BE2C (cell line): ENCODE measurements around the gene MEIS3.
A peak's percentile ranks its signal among the peaks of the same experiment; 100 is the strongest.

Experiments
- DNase-seq: peaks from one replicate; pipeline ENCODE4 v3.0.0-alpha.2; 2020
- H3K27me3 ChIP-seq: fragments of 250-450 bp; sonication (Bioruptor Pico); 2 replicates; pipeline ENCODE4 v1.5.1; 2020; ENCODE audit warnings: mild to moderate bottlenecking
- H3K36me3 ChIP-seq: fragments of 250-450 bp; sonication (Bioruptor Pico); 2 replicates; pipeline ENCODE4 v1.5.1; 2020; ENCODE audit warnings: mild to moderate bottlenecking
- H3K4me1 ChIP-seq: fragments of 250-450 bp; sonication (Bioruptor Pico); 2 replicates; pipeline ENCODE4 v1.5.1; 2020
- H3K4me3 ChIP-seq: 2 replicates; pipeline ENCODE4 v1.5.1; 2011; ENCODE audit warnings: low read depth, low read length
- H3K9me3 ChIP-seq: fragments of 250-450 bp; sonication (Bioruptor Pico); 2 replicates; pipeline ENCODE4 v1.5.1; 2020
- TF ChIP-seq, protein P1 (sequence below): IDR thresholded peaks from 2 replicates; pipeline ENCODE4 v1.5.1; 2012; ENCODE audit warnings: mild to moderate bottlenecking, low read depth, low read length

MEIS3 gene

DNA sequence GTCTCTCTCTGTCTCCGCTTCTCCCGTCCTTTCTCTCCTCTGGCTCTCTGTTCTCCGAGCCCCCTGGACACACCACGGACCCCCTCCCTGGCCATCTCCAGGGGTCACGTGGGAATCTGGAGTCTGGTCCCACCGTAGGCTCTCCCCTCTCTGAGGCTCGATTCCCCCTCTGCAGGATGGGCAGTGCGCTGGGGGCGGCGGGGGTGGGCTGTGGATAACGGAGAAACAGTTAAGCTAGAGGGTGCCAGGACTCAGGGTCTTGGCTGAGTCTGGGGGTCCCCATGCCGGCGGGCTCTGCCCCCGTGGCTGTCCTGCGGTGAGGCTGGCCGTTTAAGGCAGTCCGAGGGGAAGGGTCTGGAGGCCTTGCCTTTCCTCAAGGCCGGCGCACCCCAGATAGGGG lies 462 bp upstream of the MEIS3 start:
- no peaks in the 10 kb centered on the region for H3K9me3 ChIP-seq
- H3K36me3 ChIP-seq, result no peaks in the 10 kb centered on the region
- peak overlapping the region; percentile 18 for H3K4me3 ChIP-seq
- TF ChIP-seq, protein P1, sequence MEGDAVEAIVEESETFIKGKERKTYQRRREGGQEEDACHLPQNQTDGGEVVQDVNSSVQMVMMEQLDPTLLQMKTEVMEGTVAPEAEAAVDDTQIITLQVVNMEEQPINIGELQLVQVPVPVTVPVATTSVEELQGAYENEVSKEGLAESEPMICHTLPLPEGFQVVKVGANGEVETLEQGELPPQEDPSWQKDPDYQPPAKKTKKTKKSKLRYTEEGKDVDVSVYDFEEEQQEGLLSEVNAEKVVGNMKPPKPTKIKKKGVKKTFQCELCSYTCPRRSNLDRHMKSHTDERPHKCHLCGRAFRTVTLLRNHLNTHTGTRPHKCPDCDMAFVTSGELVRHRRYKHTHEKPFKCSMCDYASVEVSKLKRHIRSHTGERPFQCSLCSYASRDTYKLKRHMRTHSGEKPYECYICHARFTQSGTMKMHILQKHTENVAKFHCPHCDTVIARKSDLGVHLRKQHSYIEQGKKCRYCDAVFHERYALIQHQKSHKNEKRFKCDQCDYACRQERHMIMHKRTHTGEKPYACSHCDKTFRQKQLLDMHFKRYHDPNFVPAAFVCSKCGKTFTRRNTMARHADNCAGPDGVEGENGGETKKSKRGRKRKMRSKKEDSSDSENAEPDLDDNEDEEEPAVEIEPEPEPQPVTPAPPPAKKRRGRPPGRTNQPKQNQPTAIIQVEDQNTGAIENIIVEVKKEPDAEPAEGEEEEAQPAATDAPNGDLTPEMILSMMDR, result no peak
- peaks cover 11% of the 10 kb centered on the region for H3K4me1 ChIP-seq
- H3K27me3 ChIP-seq, result peaks cover 26% of the 10 kb centered on the region
- no peak for DNase-seq

DNA sequence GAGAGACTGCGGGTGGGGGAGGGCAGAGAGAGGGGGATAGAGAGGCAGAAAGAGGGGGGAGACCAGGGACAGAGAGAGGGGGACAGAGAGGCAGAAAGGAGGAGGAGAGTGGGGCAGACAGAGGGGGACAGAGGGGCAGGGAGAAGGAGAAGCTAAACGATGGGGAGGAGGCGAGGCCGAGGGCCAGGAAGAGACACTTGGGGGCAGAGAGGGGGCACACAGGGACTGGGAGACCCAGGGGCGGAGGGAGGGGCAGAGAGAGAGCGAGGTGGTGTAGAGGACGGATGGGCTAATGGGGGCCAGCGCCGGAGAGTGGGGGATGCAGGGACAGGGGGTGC lies 666 bp downstream of the MEIS3 start:
- Histone ChIP-seq H3K27me3 (peaks cover 26% of the 10 kb centered on the region), H3K4me3 (peak overlapping the region; percentile 53)
- DNase-seq, result no peak

DNA sequence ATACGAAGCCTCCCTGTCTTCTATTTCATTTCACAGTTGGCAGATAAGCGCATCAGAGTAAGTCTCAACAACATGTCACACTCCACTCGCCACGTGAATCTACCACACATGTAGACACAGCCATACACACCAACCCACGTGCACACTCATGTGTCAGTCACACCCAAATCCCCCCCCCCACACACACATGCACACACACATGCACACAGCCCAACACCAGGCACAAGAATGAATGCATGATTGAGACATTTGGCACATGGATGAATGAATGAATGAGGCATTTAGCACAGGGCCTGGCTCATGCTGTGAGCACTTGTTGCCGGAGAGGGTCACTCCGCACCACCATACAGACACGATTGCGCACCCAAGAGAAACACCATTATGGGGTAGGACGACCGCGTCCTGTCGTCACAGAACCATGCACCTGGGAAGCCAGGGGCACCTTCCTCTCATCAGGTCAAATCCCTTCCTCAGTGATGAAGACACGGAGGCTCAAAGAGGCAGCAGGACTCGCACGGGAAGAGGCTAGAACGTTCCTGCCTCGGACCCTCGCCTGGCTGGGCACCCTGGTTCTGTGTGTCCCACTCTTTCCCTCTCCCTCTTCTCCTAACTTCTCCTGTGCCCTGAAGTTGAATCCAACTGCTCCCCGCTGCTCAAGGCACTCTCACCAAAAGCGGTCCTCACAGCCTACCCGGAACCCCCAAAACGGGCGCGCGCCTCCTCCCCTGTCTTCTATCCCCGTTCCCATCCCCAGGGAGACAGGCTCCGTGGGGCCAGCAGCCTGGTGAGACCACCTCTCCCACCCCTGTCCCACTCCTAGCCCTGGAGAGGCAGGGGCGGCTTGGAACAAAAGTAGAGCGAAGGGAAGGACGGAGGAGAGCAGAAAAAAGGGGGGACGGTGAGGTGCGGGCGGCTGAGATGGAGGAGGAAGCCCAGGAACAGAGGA lies 1.3 kb downstream of the MEIS3 start:
- TF ChIP-seq, protein P1, result no peak
- Histone ChIP-seq H3K4me1 (peaks cover 11% of the 10 kb centered on the region), H3K36me3 (peaks cover 7% of the 10 kb centered on the region; the same call in 1 of the 2 replicates), H3K9me3 (no peaks in the 10 kb centered on the region), H3K27me3 (peaks cover 26% of the 10 kb centered on the region), H3K4me3 (peak overlapping the region; percentile 53)
- no peak for DNase-seq

More for the DNA sequence above, 666 bp downstream of the MEIS3 start:
- TF ChIP-seq, protein P1, result no peak
- Histone ChIP-seq H3K4me1 (peaks cover 11% of the 10 kb centered on the region), H3K36me3 (peaks cover 7% of the 10 kb centered on the region; the same call in 1 of the 2 replicates), H3K9me3 (no peaks in the 10 kb centered on the region)

DNA sequence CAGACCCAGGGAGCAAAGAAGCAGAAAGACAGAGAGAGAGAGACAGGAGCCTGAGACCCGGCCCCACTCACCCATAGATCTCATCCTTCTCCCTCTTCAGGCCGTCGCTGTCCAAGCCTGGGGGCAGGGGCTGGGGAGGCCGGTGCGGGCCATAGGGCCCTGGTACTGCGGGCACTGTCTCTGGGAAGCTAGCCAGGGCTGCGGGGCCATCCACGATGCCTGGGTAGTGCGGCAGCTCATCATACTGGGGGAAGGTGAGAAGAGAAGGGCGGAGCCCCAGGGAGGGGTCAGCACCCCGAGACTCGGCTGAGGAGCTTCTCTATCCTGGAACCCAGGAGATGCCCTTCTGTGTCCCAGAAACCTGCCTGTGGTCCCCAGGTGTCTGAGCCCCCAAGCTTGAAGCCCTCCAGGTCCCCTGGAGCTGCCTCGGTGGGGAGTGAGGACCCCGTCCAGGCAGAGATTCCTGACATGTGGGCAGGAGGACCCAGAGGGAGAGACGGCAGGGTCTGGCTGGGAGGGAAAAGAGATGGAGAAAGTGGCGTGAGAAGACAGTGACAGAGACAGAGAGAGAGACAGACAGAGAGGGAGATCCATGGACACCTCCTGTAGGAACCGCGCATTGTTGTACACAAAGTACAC lies 2.1 kb downstream of the MEIS3 start:
- TF ChIP-seq, protein P1, result no peak
- Histone ChIP-seq H3K4me1 (peaks cover 8% of the 10 kb centered on the region), H3K36me3 (peaks cover 7% of the 10 kb centered on the region; the same call in 1 of the 2 replicates), H3K9me3 (no peaks in the 10 kb centered on the region), H3K4me3 (peak overlapping the region; percentile 53), H3K27me3 (peaks cover 23% of the 10 kb centered on the region)
- DNase-seq, result no peak

DNA sequence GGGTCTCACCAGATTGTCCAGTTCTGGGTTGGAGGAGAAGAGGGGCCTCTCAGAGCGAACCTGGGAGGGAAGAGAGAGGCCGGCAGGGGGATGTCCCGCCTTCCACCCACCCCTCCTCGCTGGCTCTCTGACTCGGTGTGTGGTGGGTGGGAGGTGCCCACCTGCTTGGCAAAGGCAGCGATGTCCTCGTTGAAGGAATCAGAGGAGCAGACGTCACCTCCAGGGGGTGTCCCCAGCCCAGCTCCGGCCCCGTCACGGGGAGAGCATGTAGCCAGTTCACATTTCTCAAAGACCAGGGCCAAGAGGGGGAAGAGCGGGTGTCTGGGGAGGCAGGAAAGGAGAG lies 2.7 kb downstream of the MEIS3 start:
- H3K27me3 ChIP-seq, result peaks cover 22% of the 10 kb centered on the region
- no peaks in the 10 kb centered on the region for H3K9me3 ChIP-seq
- peaks cover 7% of the 10 kb centered on the region; the same call in 1 of the 2 replicates for H3K36me3 ChIP-seq
- DNase-seq, result no peak
- TF ChIP-seq, protein P1, result no peak
- no peak overlapping the region for H3K4me3 ChIP-seq
- peaks cover 7% of the 10 kb centered on the region; the same call in 1 of the 2 replicates for H3K4me1 ChIP-seq
